ELF-1 (cell line): ENCODE measurements around the gene RNF187.
"Not testable (repeated sequence)": the region's sequence is repeated elsewhere in the genome, so short reads cannot be mapped to it uniquely, and the experiment has no call there.

Experiments
- DNase-seq: peaks from one replicate; pipeline ENCODE4 v3.0.0-alpha.2; 2016; ENCODE audit warnings: low read depth, low spot score

Gene RNF187

DNA sequence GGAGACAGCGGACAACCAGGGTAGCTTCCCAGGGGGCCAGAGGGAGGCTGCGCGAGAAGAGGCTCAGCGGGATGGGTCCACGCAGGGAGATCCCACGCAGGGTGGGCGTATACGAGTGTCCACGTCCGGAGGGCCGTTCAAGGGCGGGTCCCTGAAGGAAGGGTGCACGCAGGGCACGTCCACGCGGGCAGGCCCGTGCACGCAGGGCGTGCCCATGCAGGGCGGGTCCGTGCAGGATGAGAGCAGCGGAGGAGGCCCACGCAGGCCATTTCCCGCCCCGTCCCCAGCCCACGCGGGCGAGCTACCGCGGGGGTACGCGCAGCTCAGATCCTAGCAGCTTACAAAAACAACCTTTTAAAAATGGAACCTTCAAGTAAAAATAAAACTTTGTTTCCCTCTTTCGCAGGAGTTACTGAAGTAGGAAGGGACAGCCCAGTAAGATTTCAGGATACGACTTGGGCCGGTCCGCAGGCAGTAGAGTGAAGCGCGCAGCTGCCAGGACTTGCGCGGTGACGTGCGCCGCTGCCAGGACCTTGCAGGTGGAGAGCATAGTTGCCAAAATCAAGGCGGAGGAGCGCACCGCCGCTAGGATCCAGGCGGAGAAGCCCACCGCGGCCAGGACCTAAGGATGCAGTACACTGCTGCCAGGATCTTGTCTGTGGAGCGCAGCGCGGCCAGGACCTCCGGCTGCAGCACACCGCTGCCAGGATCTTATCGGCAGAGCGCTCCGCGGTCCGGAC is 416 bp upstream of the RNF187 start:
- peak; percentile 97 for DNase-seq

DNA sequence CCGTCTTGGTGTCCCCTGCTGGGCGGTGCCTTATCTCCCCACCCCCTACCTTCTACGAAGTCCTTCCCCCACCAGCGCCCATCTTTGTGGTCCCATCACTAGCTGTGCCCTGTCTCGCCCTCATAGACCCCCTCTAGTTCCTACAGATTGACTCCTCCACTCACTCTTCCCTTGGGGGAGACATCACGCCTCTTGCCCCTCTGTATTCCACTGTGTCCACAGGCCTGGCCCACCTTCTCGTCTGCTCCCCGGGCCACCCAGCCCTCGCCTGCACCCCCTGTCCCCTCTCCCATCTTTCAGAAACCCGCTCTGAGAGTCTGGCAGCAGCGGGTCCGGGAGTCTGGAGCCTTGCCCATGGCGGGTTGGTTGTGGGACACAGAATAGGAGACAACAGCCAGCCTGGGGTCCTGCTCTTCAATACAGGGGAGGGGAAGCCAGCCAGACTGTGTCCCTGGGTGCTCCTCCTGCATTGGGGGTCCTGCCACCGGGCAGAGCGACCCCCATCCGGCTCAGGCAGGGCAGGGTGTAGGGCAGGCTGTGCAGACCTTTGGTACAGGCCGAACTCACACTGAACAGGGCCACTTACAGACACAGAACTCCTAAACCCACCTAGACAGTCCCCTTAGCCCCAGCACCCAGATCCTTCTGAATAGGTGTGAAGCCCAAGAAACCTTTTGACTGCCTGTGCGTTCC is 1.1 kb downstream of the RNF187 start:
- DNase-seq: no peak

DNA sequence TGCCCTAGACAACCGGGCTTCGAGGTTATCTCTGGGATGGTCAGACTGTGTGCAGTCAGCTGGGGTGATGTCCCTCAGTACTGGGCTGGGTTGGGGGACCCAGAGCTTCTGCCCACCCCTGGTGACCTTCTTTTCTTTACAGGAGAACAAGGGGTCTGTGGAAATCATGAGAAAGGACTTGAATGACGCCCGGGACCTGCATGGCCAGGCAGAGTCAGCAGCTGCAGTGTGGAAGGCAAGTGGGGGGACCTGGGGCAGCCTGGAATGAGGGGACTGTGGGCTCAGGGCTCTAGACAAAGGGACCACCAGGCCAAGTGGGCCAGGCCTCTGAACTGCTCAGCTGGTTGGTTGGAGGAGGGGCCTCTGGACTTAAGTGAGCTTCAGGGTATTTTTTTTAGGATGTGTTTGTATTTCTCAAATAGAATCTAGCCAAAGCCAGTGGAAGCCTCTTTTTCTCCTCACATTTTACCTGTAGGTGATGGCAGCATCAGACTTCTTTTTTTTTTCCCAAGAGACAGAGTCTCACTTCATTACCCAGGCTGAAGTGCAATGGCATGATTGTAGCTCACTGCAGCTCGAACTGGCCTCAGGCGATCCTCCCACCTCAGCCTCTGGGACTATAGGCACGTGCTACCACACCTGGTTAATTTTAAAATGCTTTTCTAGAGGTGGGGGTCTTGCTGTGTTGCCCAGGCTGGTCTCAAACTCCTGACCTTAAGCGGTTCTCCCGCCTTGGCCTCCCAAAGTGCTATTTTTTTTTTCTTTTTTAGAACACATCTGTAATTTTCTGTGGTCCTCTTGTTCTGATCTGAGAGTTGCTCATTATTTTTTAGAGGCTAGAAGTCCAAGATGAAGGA is 1.9 kb downstream of the RNF187 start:
- DNase-seq: no peak

DNA sequence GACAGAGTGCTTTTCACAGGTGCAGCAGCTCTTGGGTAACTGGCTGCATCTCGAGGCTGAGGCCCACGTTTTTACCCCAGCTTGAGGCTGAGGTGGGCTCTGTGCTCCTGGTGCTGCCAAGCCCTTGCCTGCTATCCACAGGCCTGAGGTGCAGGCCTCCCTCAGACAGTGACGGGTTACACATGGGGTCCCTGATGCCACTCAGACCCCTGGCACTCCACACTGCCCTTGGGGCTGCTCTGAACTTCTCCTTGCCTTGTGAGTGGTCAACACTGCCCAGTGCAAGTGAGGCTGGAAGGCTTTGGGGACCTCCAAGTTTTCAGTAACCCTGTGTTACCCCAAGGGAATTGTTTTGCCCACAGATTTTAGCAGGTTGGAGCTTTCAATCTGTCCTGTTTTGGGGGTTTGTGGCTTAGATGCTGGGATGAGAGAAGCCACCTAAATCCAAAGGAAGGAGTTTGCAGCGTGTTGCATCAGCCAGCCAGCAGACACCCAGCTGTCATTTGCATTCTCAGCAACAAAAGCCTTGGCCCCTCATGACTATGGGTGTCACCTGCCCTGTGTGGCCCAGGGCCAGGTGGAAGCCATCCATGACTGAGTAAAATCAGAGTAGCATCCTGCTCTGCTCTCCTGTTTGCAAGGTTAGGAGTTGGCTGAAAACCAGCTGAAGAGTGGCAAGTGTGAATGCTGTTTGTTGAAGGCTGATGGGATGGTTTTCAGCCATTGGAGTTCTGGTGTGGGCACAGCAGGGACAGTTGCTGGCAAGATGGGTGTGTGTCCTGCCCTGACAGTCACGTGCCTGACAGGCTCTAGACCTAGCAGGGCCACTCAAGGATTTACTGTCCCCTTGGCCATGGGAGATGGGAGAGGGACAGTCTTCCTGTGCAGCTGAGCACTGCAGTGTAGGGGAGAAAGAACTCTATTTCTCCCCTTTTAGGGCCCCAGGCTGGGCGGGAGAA is 3.2 kb downstream of the RNF187 start:
- DNase-seq: no peak

DNA sequence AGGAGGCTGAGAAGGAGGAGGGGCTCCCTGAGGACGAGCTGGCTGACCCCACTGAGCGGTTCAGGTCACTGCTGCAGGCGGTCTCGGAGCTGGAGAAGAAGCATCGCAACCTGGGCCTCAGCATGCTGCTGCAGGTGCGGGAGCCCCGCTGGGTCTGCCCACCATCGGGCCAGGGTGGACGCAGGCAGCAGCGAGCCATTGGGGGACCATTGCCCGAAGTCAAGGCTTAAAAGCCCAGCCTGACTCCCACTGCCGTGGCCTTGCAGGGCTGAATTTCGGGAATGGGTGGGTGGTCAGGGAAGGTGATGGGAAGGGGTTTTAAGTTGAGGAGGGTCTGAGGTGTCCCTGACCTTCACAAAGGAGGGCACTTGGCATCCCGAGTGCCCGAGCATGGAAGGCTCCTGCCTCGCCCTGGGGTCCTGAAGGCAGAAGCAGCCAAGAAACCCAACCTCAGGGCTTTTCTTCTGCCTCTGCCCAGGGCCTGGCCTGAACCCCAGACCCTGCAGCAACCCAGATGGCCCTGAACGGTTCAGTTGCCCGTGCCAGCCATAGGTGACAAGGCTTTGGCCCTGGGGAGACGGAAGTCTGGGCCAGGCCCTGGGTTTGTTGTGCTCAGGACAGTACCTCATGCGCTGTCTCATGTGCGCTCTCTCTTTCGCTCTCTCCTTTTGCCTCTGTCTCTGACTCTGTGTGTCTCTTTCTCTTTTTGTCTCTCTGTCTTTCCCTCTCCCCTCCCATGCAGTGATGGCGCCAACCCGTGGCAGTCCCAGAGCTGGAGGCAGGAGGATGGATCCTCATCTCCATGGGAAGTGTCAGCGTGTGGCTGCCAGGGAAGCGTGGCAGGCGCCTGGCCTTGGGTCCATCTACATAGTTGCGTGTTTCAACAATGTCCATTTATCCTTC is 6.2 kb downstream of the RNF187 start:
- no peak for DNase-seq

DNA sequence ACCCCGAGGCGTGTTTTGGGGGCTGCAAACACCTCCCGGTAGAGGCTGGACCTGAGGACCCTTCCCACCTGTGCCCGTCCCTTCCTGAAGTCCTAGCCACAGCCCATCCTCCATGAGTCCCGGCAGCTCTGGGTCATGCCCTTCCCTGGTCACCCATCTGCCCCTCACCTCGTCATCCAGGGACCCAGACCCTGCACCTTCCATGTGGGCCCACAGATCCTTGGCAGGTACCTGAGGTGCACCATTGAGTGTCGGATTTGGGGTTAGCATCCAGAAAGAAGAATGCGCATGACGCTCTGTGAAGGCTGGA is 6.8 kb downstream of the RNF187 start:
- DNase-seq: no peak

DNA sequence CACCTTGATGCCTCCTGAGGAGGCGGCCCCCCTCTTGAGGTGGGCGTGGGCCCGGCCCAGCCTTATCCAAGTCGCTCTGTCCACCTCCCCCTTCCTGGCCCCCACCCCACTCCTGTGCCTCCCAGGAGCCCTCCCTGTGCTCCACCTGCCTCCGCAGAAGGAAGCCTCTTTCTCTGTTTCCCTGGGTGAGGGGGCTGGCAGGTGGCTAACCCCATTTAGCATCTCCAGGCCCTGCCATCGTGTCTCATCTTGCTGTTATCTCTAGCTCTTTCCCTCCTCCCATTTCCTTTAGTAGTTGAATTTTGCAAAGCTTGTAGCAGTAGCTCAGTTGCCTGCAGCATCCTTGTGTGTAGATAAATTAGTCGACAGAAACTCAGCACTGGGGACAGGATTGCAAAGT is 7.2 kb downstream of the RNF187 start:
- no peak for DNase-seq

DNA sequence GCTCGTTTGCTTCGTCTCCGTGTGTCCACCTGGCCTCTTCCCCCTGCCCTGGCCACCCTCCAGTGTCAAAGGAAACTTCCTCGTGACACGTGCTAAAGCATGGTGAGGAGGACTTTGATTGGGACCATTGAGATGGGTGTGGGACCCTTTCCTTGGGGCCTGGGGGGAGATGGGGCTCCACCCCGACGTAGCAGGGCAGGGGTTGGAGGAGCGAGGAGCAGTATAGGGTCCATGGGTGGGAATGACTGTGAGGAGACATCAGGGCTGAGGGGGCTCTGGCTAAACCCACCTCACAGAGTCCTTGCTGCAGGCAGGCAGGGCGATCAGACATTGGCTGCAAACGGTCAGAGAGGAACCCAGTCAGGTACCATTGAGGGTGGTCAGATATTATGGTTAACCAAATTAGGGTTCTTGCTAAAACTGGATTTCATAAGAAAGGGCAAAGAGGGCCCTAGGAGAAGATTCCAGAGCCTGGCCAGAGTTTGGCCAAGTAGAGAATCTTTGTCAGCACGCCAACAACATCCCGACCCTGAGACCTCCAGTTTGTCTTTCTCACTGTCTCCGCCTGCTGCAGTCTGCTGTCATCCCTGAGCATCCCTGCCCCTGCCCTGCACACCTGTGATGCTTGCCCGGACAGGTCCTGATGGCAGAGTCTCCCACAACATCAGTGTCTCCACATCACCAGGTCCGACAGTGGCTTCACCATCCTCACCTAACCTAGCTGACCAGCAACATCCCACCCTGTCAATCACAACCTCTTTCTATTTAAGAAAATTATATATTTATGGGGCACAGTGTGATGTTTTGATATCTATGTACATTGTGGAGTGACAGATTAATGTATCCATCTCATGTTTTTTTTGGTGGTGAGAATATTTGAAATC is 8.0 kb downstream of the RNF187 start:
- no peak for DNase-seq

DNA sequence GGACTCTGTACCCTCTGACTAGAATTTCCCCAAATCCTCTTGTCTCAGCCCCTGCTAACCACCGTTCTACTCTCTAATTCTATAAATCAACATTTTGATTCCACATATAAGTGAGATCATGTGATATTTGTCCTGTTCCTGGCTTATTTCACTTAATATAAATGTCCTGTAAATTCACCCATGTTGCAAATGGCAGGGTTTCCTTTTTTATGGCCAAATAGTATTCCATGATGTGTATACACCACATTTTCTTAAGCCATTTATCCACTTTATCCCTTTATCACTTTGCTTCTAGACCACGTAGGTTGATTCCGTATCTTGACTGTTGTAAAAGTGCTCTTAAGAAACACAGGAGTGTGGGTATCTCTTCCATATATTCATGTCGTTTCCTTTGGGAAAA is 8.9 kb downstream of the RNF187 start:
- no peak for DNase-seq

DNA sequence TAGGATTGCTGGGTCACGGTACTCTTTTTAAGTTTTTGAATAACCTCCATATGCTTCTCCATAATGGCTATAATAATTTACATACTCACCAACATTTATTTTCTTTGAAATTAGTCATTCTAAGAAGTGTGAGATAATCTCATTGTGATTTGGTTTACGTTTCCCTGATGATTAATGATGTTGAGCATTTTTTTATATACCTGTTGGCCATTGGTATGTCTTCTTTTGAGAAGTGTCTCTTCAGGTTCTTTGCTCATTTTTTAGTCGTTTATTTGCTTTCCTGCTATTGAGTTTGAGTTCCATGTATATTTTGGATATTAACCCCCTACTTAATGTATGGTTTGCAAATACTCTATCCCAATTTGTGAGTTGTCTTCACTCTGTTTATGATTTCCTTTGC is 9.3 kb downstream of the RNF187 start:
- no peak for DNase-seq

DNA sequence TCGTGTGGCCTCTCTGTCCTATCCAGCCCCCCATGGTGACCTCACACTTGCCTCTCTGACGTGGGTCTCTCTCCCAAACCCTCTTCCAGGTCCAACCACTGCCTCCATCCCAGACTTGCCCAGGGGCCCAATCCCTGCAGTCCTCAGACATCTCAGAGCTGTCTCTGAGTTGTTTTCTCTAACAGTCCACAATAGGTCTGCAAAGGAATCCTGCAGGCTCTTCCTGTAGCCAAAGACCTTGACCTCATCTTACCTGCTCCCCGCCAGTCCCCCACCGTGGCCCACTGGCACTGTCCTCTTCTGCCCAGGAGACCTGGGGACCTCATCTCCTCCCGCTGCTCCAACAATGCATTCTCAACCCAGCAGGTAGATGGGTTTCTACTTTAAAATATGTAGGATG is 10.0 kb downstream of the RNF187 start:
- no peak for DNase-seq

DNA sequence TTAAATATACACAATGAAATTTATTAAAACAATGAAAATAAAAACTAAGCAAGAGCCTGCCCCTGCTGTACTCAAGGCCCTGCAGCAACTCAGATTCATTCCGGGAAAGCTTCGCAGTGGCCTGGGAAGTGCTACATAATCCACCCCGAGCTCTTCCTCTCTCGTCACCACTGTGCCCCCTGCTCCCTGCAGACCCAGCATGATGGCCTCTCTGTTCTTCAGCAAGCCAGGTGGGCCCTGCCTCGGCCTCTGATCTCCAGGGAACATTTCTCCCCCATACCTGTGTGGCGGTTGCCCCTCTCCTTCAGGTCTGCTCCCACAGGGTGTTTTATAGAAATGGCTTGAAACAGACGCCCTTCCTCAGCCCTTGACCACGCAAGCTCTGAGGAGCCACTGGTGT is 10.6 kb downstream of the RNF187 start:
- DNase-seq: no peak

DNA sequence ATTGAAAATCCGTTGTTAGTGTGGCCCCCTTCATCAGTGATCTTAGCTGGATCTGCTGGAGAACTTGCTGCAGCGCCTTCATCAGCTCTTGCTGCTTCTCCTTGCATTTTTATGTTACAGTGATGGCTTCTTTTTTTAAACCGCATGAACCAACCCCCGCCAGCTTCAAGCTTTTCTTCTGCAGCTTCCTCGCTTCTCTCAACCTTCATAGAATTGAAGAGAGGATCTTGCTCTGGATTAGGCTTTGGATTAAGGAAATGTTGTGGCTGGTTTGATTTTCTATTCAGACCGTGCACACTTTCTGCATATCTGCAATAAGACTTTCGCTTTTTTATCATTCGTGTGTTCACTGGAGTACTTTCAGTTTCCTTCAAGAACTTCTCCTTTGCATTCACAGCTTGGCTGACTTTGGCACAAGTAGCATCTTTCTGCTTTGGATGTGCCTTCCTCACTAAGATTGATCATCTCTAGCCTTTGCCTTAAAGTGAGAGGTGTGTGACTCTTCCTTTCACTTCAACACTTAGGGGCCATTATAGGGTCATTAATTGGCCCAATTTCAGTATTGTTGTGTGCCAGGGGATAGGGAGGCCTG is 13.1 kb downstream of the RNF187 start:
- no peak for DNase-seq

DNA sequence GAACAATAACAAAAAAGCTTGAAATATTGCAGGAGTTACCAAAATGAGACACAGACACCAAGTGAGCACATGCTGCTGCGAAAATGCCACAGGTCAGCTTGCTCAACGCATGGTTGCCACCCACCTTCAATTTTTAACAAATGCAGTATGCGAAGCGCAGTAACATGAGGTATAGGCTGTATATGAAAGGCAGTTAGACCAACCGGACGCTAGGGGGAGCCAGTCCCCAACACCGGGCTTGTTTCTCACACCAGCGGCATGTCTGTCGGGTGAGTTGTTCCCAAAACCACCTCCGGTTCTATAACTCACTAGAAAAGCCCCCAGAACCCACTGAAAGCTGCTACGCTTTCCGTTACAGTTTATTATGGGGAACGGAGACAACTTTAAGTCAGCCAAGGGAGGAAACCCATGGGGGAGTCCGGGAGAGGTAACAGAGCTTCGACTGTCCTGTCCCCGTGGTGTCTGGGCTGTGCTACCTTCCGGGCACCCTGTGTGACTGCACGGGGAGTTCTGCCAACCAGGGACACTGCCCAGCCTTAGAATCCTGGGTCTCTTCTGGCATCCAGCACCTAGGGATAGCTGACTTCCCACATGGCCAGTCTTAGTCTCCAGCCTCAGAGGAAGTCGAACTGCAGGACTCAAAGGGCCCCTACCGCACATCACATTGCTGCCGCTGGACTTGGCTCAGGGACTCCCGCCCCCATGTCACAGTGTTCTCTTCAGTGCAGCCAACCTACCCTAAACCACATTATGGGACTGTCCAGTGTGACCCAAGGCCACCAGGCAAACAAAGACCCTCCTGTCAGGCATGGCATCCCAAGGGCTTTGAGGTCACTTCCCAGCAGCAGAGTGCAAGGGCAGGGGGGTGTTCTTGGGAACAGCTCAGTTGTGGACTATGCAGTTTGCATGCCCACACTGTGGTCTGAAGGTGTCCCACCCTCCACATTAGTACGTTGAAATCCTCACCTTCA is 14.0 kb downstream of the RNF187 start:
- peak; percentile 83 for DNase-seq

DNA sequence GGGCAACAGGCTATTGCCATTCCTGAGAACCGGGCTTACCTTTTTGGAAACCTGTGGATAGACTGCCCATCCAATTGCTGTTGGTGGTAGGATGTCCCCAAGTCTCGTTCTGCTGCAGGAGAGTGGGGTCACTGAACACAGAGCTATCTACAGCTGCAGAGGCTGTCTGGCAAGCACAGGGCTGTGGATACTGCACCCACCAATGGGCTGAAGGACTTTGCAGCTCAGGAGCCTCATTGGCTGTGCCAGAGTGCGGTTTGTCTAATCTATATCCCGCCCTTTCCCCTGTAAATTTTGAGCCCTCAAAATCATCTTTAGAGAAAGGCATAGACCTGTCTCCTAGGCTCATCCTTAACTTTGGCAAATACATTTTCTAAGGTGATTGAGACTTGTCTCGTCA is 15.3 kb downstream of the RNF187 start:
- no peak for DNase-seq

DNA sequence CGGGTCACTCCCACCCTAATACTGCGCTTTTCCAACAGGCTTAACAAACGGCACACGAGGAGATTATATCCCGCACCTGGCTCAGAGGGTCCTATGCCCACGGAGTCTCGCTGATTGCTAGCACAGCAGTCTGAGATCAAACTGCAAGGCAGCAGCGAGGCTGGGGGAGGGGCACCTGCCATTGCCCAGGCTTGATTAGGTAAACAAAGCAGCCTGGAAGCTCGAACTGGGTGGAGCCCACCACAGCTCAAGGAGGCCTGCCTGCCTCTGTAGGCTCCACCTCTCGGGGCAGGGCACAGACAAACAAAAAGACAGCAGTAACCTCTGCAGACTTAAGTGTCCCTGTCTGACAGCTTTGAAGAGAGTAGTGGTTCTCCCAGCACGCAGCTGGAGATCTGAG is 18.8 kb downstream of the RNF187 start:
- DNase-seq: not testable (repeated sequence)

DNA sequence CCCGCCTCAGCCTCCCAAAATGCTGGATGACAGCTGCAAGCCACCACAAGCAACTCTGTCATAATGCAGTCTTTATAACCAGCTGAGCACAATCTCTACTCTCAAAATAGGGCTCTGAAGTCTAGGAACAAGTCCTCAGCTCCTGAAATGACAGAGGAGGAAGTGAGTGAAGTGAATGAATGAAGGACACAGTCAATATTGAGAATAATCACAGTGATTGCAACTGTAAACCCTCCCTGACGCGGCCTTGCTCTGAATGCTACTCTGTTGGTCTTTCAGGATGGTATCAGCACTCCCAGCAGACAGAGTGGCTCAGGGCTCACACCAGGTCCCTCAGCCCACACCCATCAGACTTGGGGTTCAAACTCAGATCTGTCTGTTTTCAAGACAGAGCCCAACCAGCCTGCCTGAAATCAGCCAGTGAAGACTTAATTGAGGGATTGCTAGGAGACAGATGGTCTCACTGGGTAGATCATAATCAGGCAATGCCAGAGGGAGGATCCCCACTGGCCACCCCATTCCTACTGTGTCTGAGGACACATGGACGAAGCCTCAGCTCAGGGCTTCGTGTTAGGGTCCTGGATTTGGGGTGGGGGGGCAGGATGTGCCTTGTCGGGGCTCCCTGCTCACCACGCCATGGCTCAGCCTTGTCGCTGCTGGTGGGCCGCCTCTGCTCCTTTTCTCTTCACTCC is 20.9 kb downstream of the RNF187 start:
- DNase-seq: no peak
